GM19395 (cell line): ENCODE data around the gene TMEM43.

Source experiments
- ATAC-seq: cut with Tn5 transposase; IDR thresholded peaks from one replicate; pipeline ENCODE4 v1.9.1; 2021; ENCODE audit warnings: mild to moderate bottlenecking, moderate library complexity; ENCODE audit not compliant: unreplicated experiment

TMEM43 gene

DNA sequence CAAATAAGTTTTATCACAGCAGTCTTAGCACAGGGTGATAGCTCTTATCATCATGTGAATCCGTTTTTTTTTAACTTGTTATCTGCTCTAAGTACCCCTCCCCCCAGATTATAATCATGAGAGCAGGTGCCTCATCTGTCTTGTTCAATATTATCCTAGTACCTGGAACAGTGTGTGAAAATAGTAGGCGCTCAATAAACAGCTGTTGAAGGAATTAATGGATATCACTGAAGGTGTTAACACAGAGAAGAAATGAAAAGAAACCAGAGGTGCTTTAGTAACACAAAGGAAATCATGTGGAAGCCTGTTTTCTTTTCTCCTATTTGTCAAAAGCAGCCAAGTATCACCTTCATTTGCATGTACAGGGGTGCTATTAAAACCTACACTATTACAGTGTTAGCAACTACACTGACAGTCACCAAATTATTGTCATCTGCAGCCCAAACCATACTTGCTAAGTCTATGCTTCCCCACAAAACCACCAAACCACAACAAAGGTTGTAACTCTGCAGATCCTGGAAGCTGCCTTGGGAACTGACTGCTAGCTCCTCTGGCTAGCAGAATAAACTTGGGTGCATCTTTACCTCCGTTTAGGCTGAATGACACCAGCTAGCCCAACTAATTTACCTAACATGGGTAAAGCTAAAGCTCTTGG, 50.7 kb downstream of the TMEM43 start:
- no peak for ATAC-seq

DNA sequence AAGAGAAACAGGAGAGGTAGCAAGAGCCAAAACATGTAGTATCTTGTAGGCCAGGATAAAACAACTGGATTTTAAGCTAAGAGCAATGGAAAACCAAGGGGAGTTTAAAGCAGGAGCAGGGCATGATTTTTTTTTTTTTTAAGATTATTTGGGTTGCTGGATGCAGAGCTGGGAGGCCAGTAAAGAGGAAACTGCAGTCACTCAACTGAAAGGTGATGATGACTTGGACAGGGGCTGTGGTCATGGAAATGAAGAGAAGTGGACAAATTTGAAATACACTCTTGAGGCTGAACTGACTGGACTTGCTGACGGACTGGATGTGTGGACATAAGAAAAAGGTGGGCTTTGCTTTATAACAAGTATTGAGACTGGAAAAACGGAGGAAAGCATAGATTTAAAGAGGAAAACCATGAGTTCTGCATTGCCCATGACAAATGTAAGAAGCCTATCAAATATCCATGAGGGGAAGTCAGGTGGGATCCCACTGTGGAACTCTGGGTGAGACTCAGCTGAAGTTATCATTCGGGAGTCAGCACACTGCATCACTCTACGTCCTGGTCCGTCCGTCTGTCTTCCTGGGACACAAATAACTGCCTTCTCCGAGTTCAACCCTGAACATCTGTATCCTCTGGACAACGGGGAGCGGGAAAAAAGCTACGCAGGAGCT, 52.9 kb downstream of the TMEM43 start:
- peak; percentile 21 for ATAC-seq

DNA sequence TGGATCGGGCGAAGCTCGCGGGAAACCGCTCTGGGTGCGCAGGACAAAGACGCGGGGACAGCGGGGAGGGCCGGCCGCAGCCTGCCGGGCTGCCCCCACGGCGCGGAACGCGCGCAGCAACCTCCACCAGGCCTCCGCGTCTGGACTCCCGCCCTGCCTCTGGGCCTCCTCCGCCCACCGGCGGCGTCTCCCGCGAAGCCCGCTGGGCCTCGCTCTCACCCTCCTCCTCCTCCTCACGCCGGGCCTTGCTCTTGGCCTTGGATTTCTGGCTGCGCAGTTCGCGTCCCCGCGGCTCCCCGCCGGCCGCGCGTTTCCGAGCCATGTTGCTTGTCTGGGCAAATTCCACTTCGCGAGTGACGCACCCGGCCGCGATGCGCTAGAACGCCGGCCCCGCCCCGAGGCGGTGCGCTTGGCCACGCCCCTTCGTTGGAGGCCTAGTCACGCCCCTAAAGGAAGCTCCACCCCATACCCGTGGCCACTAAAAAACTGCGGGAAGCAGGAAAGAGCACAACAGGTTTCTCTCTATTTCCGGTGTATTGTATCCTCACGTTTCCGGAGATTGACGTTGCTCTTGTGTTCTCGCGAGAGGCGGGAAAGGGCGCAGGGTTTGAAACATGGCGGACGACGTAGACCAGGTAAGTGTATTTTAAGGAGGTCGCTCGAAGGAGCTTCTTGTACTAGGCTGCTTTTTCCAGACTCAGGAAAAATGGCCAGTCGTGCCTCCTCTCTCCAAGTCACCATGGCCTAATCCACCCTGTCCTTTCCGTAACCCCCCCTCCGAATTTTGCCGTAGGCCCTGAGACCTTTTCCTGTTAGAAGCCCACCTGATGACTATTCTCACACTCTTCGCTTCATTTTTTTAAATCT, 53.6 kb downstream of the TMEM43 start, which contains the start of the genes LSM3 and XPC:
TSS of gene LSM3 (plus strand) at position 571 of the 867 bp plus-strand sequence. CDS start at position 615, 44 bp downstream.
TSS of gene XPC (minus strand) at position 355 of the 867 bp plus-strand sequence. CDS start at position 322, 33 bp downstream.
- peak; percentile 93 for ATAC-seq

DNA sequence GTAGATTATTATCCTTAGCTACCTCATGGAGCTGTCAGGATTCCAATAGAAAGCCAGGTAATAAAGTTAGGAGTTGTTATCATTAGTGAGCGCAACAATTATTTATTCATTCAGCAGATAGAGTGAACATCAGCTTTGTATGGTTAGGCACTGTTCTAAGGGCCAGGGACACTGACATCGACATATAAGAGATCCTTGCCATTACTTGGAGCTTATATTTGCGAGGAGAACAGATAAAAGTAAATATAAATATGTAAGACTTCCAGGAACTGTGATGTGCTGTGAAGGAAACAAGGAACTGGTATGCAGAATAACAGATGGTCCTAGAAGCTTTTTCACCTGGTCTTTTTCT, 54.2 kb downstream of the TMEM43 start:
- ATAC-seq = no peak

DNA sequence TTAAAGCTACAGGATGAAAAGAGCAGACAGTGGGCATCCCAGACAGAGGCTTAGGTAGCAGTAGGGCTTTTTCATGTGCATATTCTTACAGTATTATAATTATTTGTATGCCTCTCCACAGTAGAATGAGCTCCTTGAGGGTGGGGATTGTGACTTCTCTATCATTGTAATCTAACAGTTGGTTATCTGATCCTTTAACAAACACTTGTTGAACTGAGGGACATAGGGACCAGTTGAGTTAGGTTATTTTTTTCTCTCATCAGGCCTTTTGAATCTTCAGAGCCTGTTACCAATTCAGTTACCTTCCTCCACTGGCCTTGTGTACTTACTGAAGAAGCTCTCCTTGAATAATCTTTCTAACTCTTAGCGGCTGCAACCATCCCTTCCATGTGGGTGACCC, 54.9 kb downstream of the TMEM43 start:
- ATAC-seq = no peak

DNA sequence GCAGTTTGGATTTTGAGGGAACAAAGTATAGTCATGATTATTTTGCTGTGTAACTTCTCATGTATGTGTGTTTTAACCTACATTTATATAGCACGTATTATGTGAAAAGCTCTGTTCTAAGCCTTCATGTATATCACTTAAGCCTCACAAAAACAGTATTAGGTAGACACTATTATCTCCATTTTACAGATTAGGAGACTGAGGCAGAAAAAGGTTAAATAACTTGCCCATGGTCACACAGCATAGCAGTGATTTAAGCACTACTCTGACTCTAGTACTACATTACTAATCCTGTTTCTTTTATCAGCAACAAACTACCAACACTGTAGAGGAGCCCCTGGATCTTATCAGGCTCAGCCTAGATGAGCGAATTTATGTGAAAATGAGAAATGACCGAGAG, 56.4 kb downstream of the TMEM43 start:
- no peak for ATAC-seq

DNA sequence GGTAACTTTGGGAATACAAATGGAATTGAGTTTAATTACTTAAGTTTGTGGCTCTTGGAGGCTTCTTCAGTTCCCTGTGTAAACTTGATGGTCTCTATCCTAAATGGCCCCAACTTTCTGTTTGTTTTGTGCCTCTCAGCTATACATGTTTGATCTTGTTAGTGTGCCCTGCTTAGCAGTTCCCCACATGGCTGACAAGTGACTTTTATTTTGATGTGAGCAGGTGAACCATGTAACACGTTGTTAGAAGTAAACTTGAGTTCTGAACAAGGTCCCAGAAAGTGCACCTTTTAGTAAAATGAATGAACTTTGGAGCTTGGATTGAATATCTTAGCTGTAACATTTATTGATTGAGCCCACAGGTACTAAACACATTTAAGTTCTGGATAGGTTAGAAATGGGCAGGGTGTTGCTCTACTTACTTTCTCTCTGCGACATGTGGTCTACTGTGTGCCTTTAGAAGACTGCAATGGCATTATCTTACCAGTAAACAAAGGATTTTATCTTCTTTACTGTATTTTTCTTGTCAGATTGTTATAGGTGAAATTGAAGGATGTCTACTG, 58.2 kb downstream of the TMEM43 start:
- no peak for ATAC-seq

DNA sequence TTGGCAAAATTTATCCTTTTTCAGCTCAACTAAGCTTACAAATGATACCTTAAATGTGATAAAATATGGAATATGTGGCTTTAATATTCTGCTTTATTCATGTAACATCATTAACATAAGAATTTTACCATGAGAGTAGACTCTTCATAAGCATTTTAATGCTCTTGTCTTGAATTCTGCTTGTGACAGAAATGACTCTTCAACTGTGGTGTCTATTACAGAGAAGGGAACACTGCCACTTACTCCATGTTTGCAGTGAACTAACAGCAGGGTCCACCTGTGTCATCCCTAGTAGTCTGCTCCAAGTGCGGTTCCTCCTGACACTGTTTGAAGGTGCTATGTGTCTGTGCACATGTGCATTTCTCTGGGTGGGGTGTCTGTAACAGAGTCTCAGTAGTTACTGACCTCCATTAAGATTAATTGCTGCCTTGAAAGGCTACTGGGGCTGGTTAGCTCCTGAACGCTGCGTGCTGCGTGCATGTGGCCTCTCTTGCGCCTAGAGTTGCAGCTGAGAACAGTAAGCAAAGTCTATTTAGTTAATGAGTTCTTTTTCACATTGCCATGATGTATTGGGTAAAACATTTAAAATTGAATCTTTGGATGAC, 62.1 kb downstream of the TMEM43 start:
- no peak for ATAC-seq

DNA sequence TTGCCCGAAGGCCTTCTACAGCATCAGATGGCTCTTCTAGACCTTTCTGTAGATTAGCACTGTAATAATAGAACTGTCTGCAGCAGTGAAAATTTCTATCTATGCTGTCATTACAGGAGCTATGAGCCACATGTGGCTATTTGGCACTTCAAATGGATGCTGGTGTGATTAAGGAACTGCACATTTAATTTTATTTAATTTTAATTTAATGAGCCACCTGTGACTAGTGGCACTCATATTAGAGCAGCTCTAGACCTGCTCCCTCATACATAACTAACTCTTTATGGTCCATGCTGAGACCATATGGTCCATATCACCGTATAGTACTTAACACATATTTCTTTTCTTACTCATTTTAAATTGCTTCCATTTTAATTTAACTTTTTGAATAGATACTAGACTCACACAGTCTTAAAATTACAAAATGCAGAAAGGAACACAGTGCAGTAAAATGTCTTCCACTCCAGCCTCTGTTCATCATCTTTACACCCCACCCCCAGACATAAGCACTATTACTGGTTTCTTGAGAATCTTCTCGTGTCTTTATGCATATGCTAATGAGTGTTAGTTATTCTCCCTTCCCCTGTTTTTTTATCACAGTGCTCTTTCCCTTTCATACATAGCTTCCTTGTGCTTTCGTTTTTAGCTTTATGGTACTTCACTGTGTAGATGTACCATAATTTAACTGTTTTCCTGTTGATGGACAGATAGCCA, 63.3 kb downstream of the TMEM43 start:
- no peak for ATAC-seq
